Neuron (in vitro differentiated cells): ENCODE data around the gene GAB1.

Source experiments
- H2AFZ ChIP-seq: one replicate; pipeline ENCODE4 v1.6.1; 2013; ENCODE audit warnings: low read depth, mild to moderate bottlenecking, inconsistent platforms, low read length, moderate library complexity
- H3K27me3 ChIP-seq: one replicate; pipeline ENCODE4 v1.6.1; 2013; ENCODE audit warnings: low read length; ENCODE audit not compliant: insufficient read depth
- H3K36me3 ChIP-seq: one replicate; pipeline ENCODE4 v1.6.1; 2013; ENCODE audit warnings: low read length; ENCODE audit not compliant: insufficient read depth
- H3K4me1 ChIP-seq: one replicate; pipeline ENCODE4 v1.6.1; 2013; ENCODE audit warnings: low read length; ENCODE audit not compliant: insufficient read depth
- H3K4me3 ChIP-seq: 2 replicates; pipeline ENCODE4 v1.5.1; 2013; ENCODE audit warnings: mild to moderate bottlenecking, low read length, moderate library complexity
- H3K9me3 ChIP-seq: one replicate; pipeline ENCODE4 v1.6.1; 2013; ENCODE audit warnings: low read length

Gene GAB1

DNA sequence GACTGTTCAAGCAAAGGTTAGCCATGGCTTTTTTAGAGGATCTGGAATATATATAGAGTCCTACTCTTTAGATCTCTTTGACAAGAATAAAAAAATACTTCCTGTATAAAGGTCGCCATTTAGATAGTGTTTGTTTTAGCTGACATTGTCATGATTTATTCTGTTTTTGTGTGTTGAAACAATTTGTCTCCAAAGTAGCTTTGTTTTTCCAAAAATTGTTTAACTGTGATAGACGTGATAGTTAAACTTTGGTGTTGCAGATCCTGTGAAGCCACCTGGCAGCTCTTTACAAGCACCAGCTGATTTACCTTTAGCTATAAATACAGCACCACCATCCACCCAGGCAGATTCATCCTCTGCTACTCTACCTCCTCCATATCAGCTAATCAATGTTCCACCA lies 96.6 kb downstream of the GAB1 start:
- peaks cover 11% of the 10 kb centered on the region for H3K36me3 ChIP-seq
- peaks cover 4% of the 10 kb centered on the region for H3K4me1 ChIP-seq
- H2AFZ ChIP-seq, result no peak overlapping the region
- no peak overlapping the region for H3K4me3 ChIP-seq
- H3K27me3 ChIP-seq, result no peaks in the 10 kb centered on the region
- H3K9me3 ChIP-seq, result peaks cover 4% of the 10 kb centered on the region

DNA sequence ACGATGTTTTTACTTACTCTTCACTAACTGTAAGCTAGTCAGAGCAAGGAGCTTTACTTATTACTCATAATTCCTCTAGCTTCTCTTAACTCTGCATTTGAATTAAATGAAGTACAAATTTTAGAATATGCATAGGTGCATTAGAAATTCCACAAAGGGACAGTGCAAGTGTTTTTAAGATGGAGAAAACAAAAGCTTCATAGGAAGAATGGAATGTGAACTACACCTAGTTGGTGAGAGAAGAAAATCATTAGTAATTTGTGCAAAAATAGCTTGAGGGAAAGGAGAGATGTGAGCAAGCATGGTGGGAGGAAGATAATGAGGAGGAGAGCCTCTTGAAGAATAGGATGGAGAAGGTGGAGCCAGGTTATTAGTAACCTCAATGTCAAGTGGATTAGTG lies 99.3 kb downstream of the GAB1 start:
- Histone ChIP-seq H3K27me3 (no peaks in the 10 kb centered on the region), H3K9me3 (no peaks in the 10 kb centered on the region), H3K4me3 (no peak overlapping the region), H3K4me1 (peaks cover 4% of the 10 kb centered on the region), H3K36me3 (peaks cover 18% of the 10 kb centered on the region), H2AFZ (no peak overlapping the region)

DNA sequence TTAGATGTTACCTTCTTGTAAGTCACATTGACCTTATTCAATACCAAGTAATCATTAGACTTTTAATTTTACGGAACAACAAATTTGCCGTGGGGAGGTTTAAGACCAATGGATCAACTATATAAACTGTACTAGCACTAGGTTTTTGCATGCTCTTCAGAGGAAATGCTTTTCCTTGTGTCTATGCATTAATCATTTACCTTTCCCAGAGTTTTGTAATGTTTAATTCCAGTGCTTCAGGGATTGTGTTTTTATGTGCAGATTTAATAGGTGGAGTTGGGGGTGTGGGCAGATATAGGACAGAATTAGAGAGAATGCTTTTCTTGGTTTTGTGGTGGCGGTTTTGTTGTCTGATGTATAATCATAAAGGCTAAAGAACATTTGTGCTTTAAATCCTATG lies 100.8 kb downstream of the GAB1 start:
- H3K36me3 ChIP-seq, result peaks cover 21% of the 10 kb centered on the region
- no peaks in the 10 kb centered on the region for H3K9me3 ChIP-seq
- H2AFZ ChIP-seq, result no peak overlapping the region
- H3K27me3 ChIP-seq, result no peaks in the 10 kb centered on the region
- H3K4me1 ChIP-seq, result no peaks in the 10 kb centered on the region
- H3K4me3 ChIP-seq, result no peak overlapping the region

DNA sequence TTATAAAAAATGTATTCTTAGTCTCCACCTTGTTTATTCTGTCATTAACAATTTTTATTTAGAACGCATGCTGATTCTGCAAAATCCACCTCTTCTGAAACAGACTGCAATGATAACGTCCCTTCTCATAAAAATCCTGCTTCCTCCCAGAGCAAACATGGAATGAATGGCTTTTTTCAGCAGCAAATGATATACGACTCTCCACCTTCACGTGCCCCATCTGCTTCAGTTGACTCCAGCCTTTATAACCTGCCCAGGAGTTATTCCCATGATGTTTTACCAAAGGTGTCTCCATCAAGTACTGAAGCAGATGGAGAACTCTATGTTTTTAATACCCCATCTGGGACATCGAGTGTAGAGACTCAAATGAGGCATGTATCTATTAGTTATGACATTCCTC lies 101.3 kb downstream of the GAB1 start:
- no peaks in the 10 kb centered on the region for H3K27me3 ChIP-seq
- no peak overlapping the region for H3K4me3 ChIP-seq
- no peaks in the 10 kb centered on the region for H3K9me3 ChIP-seq
- H3K4me1 ChIP-seq, result no peaks in the 10 kb centered on the region
- H2AFZ ChIP-seq, result no peak overlapping the region
- peaks cover 21% of the 10 kb centered on the region for H3K36me3 ChIP-seq

DNA sequence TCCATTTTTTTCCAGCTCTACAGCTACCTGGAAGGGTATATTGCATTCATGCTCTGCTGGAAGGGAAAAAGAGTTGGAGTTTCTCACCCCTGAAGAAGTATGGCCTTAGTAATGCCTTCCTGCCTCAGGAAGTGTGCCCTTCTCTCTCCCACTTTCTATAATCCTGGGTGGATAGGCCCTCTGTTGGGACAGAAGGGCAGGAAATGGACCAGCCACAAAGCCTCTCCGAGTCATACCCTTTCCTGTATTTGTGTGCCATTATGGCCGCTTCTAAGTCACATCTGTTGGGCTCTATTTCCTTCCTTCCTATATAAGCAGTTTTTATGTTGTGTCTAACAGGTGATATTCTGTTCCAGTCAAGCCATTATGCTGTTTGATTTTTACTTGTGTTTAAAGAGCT lies 102.0 kb downstream of the GAB1 start:
- Histone ChIP-seq H3K9me3 (no peaks in the 10 kb centered on the region), H3K36me3 (peaks cover 16% of the 10 kb centered on the region), H3K4me3 (no peak overlapping the region), H3K27me3 (no peaks in the 10 kb centered on the region), H3K4me1 (no peaks in the 10 kb centered on the region), H2AFZ (no peak overlapping the region)

DNA sequence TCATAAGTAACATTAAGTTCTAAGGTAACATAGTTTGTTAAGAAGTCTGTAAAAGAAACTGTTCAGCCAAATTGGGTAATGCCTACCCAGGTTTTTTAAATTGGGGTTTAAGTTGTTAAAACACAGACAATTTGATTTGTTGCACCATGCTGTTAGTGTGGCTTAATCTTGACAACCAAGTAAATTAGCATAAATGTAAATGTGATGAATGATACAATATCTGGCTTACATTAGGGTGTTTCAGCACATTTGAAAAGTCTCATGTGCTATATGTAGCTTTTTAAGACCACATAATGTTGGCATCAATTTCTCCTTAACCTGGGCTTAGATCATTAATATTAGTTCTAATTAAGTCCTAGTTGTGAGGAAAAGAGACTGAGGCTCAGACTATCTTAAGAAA lies 104.4 kb downstream of the GAB1 start:
- no peaks in the 10 kb centered on the region for H3K27me3 ChIP-seq

DNA sequence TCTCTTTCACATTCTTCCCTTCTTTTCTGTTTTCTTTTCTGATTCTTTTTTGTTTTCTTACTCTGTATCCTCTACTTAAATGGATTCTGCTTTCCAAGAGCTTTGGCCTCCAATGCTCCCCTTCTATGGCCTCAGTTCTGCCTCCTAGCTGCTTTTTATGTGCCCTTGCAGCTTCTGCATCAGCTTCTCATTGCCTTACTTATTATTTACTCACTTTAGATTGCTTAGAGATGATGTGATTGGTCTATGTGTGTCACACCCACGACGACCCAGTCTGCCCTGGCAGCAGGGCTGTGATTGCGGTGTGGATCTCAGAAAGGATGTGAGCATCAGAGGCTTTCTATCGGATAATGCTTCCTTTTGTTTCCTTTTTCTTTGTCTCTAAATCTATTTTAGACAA lies 105.0 kb downstream of the GAB1 start:
- Histone ChIP-seq H3K4me1 (no peaks in the 10 kb centered on the region), H3K27me3 (no peaks in the 10 kb centered on the region), H3K9me3 (no peaks in the 10 kb centered on the region), H3K36me3 (peaks cover 16% of the 10 kb centered on the region), H3K4me3 (no peak overlapping the region), H2AFZ (no peak overlapping the region)

More for the DNA sequence above, 104.4 kb downstream of the GAB1 start:
- Histone ChIP-seq H3K9me3 (no peaks in the 10 kb centered on the region), H2AFZ (no peak overlapping the region), H3K36me3 (peaks cover 16% of the 10 kb centered on the region), H3K4me1 (no peaks in the 10 kb centered on the region), H3K4me3 (no peak overlapping the region)

DNA sequence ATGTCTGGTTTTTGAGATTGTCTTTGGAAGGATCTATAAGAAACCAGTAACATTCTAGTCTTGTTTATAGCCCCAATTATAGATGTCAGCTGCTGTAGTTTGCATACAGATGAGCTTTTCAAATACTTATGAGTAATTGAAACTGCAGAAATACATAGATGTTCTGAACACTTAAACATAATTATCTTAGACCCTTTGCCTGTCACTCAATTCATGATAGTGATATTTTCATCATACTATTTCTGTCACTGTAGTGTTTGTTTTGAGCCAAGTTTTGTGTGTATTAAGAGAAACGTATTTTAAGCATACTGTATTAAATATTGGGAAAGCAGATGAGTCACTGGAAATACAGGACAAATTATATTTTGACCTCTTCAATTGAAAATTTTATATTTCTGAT lies 107.1 kb downstream of the GAB1 start:
- no peaks in the 10 kb centered on the region for H3K27me3 ChIP-seq
- H3K36me3 ChIP-seq, result peaks cover 13% of the 10 kb centered on the region
- no peak overlapping the region for H3K4me3 ChIP-seq

DNA sequence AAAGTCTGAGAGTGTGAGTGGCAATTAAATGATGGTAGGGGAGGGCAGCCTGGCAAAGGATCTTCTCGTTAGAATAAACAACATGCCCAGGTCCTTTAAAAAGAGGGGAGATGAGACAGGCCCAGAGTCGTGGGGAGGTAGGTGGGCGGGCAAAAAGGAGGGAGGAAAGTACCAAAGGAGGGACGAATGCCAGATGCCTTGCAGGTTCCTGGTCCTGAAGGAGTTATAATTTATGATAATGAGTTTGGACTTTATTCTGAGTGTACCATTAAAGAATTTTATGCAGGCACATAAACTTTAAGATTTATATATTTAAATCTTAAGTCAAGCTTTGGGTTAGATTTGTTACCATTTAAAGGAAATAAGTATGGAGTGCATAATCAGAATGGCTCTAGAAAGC lies 114.5 kb downstream of the GAB1 start:
- Histone ChIP-seq H3K36me3 (peaks cover 3% of the 10 kb centered on the region), H3K4me3 (no peak overlapping the region), H3K4me1 (no peaks in the 10 kb centered on the region), H3K9me3 (no peaks in the 10 kb centered on the region), H3K27me3 (no peaks in the 10 kb centered on the region), H2AFZ (no peak overlapping the region)

More for the DNA sequence above, 107.1 kb downstream of the GAB1 start:
- Histone ChIP-seq H3K4me1 (no peaks in the 10 kb centered on the region), H2AFZ (no peak overlapping the region), H3K9me3 (no peaks in the 10 kb centered on the region)

DNA sequence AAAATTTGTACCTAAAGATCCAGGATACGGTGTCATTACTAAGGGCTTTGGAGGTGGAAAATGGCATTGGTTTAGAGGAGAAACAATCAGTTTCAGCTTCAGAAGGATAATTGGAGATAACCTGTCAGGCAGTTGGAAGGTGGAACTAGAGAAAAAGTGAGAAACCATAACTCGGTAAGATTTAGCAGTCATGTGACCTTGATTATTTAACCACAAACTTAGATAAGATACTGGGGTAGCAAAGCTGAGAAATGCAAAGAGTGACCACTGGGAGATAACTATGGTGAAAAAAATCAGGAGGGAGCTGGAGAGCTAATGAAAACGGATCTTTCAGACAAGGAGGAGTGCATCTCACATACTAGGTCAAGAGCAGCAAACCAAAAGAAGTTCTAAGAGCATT lies 118.5 kb downstream of the GAB1 start:
- peaks cover 7% of the 10 kb centered on the region for H3K36me3 ChIP-seq
- H3K9me3 ChIP-seq, result no peaks in the 10 kb centered on the region
- H3K27me3 ChIP-seq, result no peaks in the 10 kb centered on the region
- no peak overlapping the region for H2AFZ ChIP-seq
- H3K4me1 ChIP-seq, result no peaks in the 10 kb centered on the region
- no peak overlapping the region for H3K4me3 ChIP-seq

DNA sequence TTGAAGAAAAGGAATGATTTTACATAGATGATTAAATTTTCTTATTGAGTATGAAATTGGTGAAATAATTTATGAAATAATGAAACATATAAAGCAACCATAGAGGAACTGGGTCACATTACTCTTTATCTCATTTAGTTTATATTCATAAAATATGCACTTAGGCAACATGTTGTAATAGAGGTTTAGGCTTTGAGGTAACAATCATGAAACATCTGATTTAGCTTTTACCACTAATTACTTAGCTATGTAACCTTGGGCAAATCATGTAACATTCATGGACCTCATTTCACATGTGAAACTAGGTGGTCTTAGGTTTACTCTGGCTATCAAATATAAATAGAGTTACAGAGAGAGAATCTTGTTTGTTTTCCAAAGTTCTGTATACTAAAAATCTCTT lies 122.3 kb downstream of the GAB1 start:
- Histone ChIP-seq H3K9me3 (no peaks in the 10 kb centered on the region), H3K36me3 (peaks cover 24% of the 10 kb centered on the region), H3K4me1 (no peaks in the 10 kb centered on the region), H3K4me3 (no peak overlapping the region), H2AFZ (no peak overlapping the region), H3K27me3 (no peaks in the 10 kb centered on the region)

DNA sequence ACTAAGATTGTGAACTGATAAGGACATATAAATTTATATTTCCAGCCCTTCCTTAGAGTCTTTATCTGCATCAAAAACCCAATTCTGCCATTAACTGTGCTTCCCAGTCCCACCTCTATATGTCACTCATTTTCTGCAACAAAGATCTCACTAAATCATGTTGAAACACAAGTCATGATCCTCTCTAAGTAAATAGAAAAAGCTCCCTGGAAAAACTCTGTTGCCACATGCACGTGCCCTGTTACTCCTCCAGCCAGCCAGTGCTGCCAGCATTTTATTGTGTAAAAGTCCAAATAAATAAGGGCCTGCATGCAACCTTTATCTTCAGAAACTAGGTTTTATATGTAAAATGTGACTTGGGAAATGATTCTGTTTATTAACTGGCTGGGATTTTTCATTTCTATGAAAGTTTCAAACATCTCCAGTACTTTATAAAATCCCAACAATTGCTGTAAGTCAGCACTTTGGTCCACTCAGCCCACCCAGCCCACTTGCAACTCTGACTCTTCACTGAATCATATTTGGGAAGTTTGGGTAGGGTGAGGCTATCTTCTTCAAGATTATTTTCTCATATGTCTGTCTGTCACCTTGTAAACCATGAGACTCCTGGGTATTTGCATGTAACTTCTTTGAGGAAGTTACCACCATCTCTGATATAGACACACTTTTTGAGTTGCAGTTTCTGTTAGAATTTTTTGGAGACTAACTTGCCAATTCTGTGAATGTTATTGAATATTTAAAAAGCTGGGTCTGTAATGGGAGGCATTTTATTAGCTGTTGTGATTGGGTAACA lies 136.9 kb downstream of the GAB1 start:
- peaks cover 11% of the 10 kb centered on the region for H3K36me3 ChIP-seq
- no peaks in the 10 kb centered on the region for H3K9me3 ChIP-seq
- no peaks in the 10 kb centered on the region for H3K4me1 ChIP-seq
- H3K4me3 ChIP-seq, result no peak overlapping the region
- H2AFZ ChIP-seq, result no peak overlapping the region
- H3K27me3 ChIP-seq, result no peaks in the 10 kb centered on the region

DNA sequence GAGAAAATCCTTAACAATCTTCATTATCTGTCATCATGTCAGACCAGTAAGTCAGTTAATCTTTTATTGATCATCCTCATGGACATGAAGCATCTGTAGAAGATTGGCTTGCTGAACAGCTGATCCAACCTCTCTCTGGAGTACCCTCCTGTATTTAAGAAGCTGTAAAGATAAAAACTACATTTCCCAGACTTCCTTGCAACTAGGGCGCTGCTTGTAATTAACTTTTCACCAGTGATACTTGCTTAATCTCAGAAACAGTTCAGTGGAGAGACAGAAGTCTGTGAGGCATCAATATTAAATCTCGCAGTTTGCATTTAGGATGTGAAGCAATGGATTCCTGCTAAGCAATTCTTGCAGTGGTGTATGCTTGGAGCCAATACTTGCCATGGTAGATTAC lies 140.8 kb downstream of the GAB1 start:
- no peak overlapping the region for H3K4me3 ChIP-seq
- no peaks in the 10 kb centered on the region for H3K9me3 ChIP-seq
- no peaks in the 10 kb centered on the region for H3K27me3 ChIP-seq
- H2AFZ ChIP-seq, result no peak overlapping the region
- no peaks in the 10 kb centered on the region for H3K36me3 ChIP-seq
- H3K4me1 ChIP-seq, result no peaks in the 10 kb centered on the region

DNA sequence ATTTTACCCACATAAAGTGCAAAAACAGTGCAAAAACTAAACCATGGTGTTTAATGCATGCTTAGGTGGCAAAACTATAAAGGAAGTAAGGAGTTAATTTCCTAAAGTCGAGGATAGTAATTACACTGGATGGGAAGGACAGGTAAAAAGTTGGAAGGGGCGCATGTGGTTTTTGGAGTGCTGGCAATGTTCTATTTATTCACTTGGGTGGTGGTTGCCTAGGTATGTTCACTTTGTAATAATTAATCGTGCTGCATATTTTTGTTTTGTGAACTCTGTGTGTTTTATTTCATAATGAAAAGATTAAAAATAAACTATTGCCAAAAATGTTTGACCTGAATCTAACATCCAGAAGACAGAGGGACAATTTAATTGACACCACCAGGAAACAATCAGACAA lies 144.7 kb downstream of the GAB1 start:
- no peak overlapping the region for H2AFZ ChIP-seq
- H3K4me1 ChIP-seq, result no peaks in the 10 kb centered on the region
- no peaks in the 10 kb centered on the region for H3K36me3 ChIP-seq
- H3K27me3 ChIP-seq, result no peaks in the 10 kb centered on the region
- no peaks in the 10 kb centered on the region for H3K9me3 ChIP-seq
- H3K4me3 ChIP-seq, result no peak overlapping the region
